ENCODE results near the gene MAML2.

MAML2 gene

GRCh38 chr11:96338910-96339705 lies 3.9 kb downstream of the MAML2 start:
- DNase-seq, result peak; percentile 31

GRCh38 chr11:96337541-96338431 lies 5.2 kb downstream of the MAML2 start:
- peak; percentile 44 for DNase-seq

- no peak for DNase-seq
Measured at GRCh38 chr11:96335388-96335787, 7.6 kb downstream of the MAML2 start.

GRCh38 chr11:96334219-96334618 lies 8.8 kb downstream of the MAML2 start:
- DNase-seq, result no peak

- no peak for DNase-seq
Measured at GRCh38 chr11:96333191-96333719, 9.7 kb downstream of the MAML2 start.

GRCh38 chr11:96332126-96332771 lies 10.7 kb downstream of the MAML2 start:
- no peak for DNase-seq

GRCh38 chr11:96331699-96332116 lies 11.3 kb downstream of the MAML2 start:
- no peak for DNase-seq

GRCh38 chr11:96330511-96330859 lies 12.5 kb downstream of the MAML2 start:
- DNase-seq, result no peak

- no peak for DNase-seq
Measured at GRCh38 chr11:96329855-96330510, 13.0 kb downstream of the MAML2 start.

GRCh38 chr11:96329419-96329818 lies 13.6 kb downstream of the MAML2 start:
- DNase-seq, result no peak

- no peak for DNase-seq
Measured at GRCh38 chr11:96328395-96329010, 14.5 kb downstream of the MAML2 start.

- no peak for DNase-seq
Measured at GRCh38 chr11:96326959-96327358, 16.0 kb downstream of the MAML2 start.

- no peak for DNase-seq
Measured at GRCh38 chr11:96324912-96325311, 18.1 kb downstream of the MAML2 start.

GRCh38 chr11:96323642-96323985 lies 19.4 kb downstream of the MAML2 start:
- DNase-seq, result no peak

GRCh38 chr11:96322775-96323641 lies 20.0 kb downstream of the MAML2 start:
- no peak for DNase-seq

GRCh38 chr11:96321091-96321490 lies 21.9 kb downstream of the MAML2 start:
- no peak for DNase-seq

GRCh38 chr11:96319898-96320656 lies 22.9 kb downstream of the MAML2 start:
- DNase-seq, result no peak

- DNase-seq, result no peak
Measured at GRCh38 chr11:96318850-96319249, 24.1 kb downstream of the MAML2 start.

- DNase-seq, result no peak
Measured at GRCh38 chr11:96318399-96318798, 24.6 kb downstream of the MAML2 start.

GRCh38 chr11:96317985-96318384 lies 25.0 kb downstream of the MAML2 start:
- no peak for DNase-seq

- no peak for DNase-seq
Measured at GRCh38 chr11:96317571-96317970, 25.4 kb downstream of the MAML2 start.
